Ectodermal cell (in vitro differentiated cells): ENCODE measurements around the gene HERC5.
"Not testable (repeated sequence)": the region's sequence is repeated elsewhere in the genome, so short reads cannot be mapped to it uniquely, and the experiment has no call there.

Experiments
- H3K27ac ChIP-seq: 2 replicates; pipeline ENCODE4 v1.7.0; 2013; ENCODE audit warnings: mild to moderate bottlenecking, low read depth, low read length; ENCODE audit not compliant: insufficient read depth, poor library complexity, severe bottlenecking
- H3K27me3 ChIP-seq: 2 replicates; pipeline ENCODE4 v1.7.0; 2013; ENCODE audit warnings: mild to moderate bottlenecking, low read length; ENCODE audit not compliant: insufficient read depth, control insufficient read depth, poor library complexity, severe bottlenecking
- H3K36me3 ChIP-seq: one replicate; pipeline ENCODE4 v1.7.0; 2013; ENCODE audit warnings: low read length; ENCODE audit not compliant: control insufficient read depth, insufficient read depth
- H3K4me1 ChIP-seq: one replicate; pipeline ENCODE4 v1.7.0; 2013; ENCODE audit warnings: low read length; ENCODE audit not compliant: control insufficient read depth, insufficient read depth
- H3K4me3 ChIP-seq: 2 replicates; pipeline ENCODE4 v1.7.0; 2013; ENCODE audit warnings: low read depth, low read length, control low read depth; ENCODE audit not compliant: insufficient read depth
- H3K9me3 ChIP-seq: 2 replicates; pipeline ENCODE4 v1.7.0; 2013; ENCODE audit warnings: mild to moderate bottlenecking, low read length, moderate library complexity; ENCODE audit not compliant: control insufficient read depth
- WGBS, 2 experiments: methylation state at CpG; one replicate each; pipeline ENCODE4 v1.1.7; 2013; ENCODE audit warnings: missing lambda C conversion rate in 2 of 2; 5-methylcytosine and 5-hydroxymethylcytosine counted together

The HERC5 gene

GRCh38 chr4:88533937-88534750 lies 77.2 kb downstream of the HERC5 start:
- no peaks in the 10 kb centered on the region for H3K27me3 ChIP-seq
- no peaks in the 10 kb centered on the region for H3K36me3 ChIP-seq
- no peak overlapping the region for H3K4me3 ChIP-seq
- whole genome bisulfite sequencing, 2 experiments = 53 to 63% methylated on average over 3 of the region's 4 CpGs
- H3K4me1 ChIP-seq = no peaks in the 10 kb centered on the region
- no peaks in the 10 kb centered on the region for H3K9me3 ChIP-seq
- no peak overlapping the region for H3K27ac ChIP-seq

GRCh38 chr4:88535090-88535755 lies 78.3 kb downstream of the HERC5 start:
- Histone ChIP-seq H3K27me3 (no peaks in the 10 kb centered on the region), H3K27ac (no peak overlapping the region), H3K36me3 (no peaks in the 10 kb centered on the region), H3K4me1 (no peaks in the 10 kb centered on the region), H3K9me3 (no peaks in the 10 kb centered on the region), H3K4me3 (no peak overlapping the region)
- 85 to 90% methylated on average over 1 to 2 of the region's 2 CpGs for WGBS, 2 experiments

DNA sequence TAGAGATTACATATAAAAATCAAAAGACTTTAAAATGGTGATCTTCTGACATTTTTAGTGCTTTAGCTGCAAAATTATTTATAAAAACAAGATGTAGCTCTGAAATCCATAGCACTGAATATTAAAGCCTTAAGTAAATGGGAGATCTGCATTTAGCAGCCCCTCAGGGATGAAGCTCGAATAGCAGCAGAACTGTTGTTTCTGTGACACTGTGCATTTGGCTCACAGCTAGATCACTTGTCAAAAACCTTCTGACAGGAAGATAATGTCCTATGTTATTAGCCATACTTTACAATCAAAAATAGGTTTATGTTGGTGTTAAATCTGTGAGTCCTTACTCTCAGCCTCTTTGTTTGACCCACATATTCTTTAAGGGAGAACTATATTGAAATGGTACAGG lies 80.8 kb downstream of the HERC5 start:
- Histone ChIP-seq H3K36me3 (no peaks in the 10 kb centered on the region), H3K27ac (no peak overlapping the region), H3K4me3 (no peak overlapping the region), H3K4me1 (no peaks in the 10 kb centered on the region), H3K9me3 (no peaks in the 10 kb centered on the region), H3K27me3 (no peaks in the 10 kb centered on the region)
- WGBS, 2 experiments = 89% methylated on average over 1 of the region's 1 CpG

DNA sequence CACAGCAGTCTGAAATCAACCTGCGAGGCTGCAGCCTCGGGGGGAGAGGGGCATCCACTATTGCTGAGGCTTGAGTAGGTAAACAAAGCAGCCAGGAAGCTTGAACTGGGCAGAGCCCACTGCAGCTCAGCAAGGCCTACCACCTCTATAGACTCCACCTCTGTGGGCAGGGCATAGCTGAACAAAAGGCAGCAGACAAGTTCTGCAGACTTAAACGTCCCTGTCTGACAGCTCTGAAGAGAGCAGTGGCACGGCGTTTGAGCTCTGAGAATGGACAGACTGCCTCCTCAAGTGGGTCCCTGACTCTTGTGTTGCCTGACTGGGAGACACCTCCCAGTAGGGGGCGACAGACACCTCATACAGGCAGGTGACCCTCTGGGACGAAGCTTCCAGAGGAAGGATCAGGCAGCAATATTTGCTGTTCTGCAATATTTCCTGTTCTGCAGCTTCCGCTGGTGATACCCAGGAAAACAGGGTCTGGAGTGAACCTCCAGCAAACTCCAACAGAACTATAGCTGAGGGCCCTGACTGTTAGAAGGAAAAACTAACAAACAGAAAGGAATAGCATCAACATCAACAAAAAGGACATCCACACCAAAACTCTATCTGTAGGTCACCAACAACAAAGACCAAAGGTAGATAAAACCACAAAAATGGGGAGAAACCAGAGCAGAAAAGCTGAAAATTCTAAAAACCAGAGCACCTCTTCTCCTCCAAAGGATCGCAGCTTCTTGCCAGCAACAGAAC lies 82.6 kb downstream of the HERC5 start:
- H3K4me1 ChIP-seq = not testable (repeated sequence)

GRCh38 chr4:88549815-88550214 lies 92.9 kb downstream of the HERC5 start:
- H3K9me3 ChIP-seq = no peaks in the 10 kb centered on the region
- H3K4me1 ChIP-seq = no peaks in the 10 kb centered on the region
- H3K27ac ChIP-seq = no peak overlapping the region
- WGBS, 2 experiments = 89 to 96% methylated on average over 7 of the region's 7 CpGs
- no peaks in the 10 kb centered on the region for H3K27me3 ChIP-seq
- no peaks in the 10 kb centered on the region for H3K36me3 ChIP-seq
- no peak overlapping the region for H3K4me3 ChIP-seq

More for the DNA sequence above, 82.6 kb downstream of the HERC5 start:
- H3K36me3 ChIP-seq, H3K27ac ChIP-seq, H3K27me3 ChIP-seq, H3K9me3 ChIP-seq, H3K4me3 ChIP-seq: not testable (repeated sequence)
- WGBS, 2 experiments = 55% methylated on average over 9 of the region's 9 CpGs
